Esophagus squamous epithelium (tissue), 4 donors: ENCODE measurements around the gene VSNL1.

Experiments used
- POLR2A ChIP-seq, 4 donors: fragments of 450-650 bp; IDR thresholded peaks; one replicate each; pipeline ENCODE4 v1.6.1; 2017; ENCODE audit warnings: antibody characterized with exemption in 4 of 4, mild to moderate bottlenecking in 4 of 4, moderate library complexity in 3 of 4
- TF ChIP-seq, protein P1 (sequence below), 6 experiments: fragments of 450-650 bp in 4 of 6; fragments of 200-600 bp in 2 of 6; sonication (generic) in 2 of 6; IDR thresholded peaks; one replicate each; pipeline ENCODE4 v1.5.1; 2016 to 2019; ENCODE audit warnings: antibody characterized with exemption in 6 of 6, mild to moderate bottlenecking in 4 of 6, moderate library complexity in 4 of 6

DNA sequence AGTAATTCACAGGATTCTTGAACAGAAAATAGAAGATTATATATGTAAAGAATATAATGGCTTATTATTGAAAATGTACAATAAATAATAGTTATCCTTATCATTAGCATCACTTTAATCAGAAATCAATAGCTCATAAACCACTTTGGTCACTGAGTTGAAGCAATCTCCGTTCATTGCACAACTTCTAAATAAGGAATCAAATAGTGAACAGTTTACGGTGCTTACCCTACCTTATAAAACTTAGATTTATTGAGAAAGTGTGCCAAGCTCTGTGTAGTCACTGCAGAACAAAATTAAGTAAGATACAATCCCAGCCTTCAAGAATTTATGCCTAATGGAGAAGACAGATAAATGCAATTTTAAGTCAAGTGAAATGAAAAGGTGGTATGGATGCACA, 6.7 kb downstream of the VSNL1 start:
- TF ChIP-seq, protein P1, sequence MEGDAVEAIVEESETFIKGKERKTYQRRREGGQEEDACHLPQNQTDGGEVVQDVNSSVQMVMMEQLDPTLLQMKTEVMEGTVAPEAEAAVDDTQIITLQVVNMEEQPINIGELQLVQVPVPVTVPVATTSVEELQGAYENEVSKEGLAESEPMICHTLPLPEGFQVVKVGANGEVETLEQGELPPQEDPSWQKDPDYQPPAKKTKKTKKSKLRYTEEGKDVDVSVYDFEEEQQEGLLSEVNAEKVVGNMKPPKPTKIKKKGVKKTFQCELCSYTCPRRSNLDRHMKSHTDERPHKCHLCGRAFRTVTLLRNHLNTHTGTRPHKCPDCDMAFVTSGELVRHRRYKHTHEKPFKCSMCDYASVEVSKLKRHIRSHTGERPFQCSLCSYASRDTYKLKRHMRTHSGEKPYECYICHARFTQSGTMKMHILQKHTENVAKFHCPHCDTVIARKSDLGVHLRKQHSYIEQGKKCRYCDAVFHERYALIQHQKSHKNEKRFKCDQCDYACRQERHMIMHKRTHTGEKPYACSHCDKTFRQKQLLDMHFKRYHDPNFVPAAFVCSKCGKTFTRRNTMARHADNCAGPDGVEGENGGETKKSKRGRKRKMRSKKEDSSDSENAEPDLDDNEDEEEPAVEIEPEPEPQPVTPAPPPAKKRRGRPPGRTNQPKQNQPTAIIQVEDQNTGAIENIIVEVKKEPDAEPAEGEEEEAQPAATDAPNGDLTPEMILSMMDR (IDR thresholded peaks at IDR 0.05), result no peak
- no peak for TF ChIP-seq POLR2A (IDR thresholded peaks at IDR 0.05)
